Glomerular endothelial cell (primary cell): ENCODE measurements around the gene CDYL. TPM values are rescaled to one million over a fixed set of nuclear protein-coding genes. Genes with fewer than 3 reads are reported as not detected.

ENCODE experiments used
- DNase-seq: peaks from one replicate; pipeline ENCODE4 v3.0.0-alpha.2; 2011; ENCODE audit warnings: low read depth, low spot score; ENCODE audit errors: extremely low read depth
- total RNA-seq: library from RNA; depleted of rRNA; stranded (reverse); fragments of >200 nt; gene quantifications from 2 replicates; pipeline ENCODE4 v1.2.3, GENCODE V29; 2015

Gene CDYL
- total RNA-seq, 1 donor from 2014 or later: 28.9 TPM

- DNase-seq: no peak
Observed at GRCh38 chr6:4929097-4929718, 153.0 kb downstream of the CDYL start.

- no peak for DNase-seq
Observed at GRCh38 chr6:4930025-4930691, 154.0 kb downstream of the CDYL start.

- DNase-seq: no peak
Observed at GRCh38 chr6:4931530-4932227, 155.5 kb downstream of the CDYL start.

GRCh38 chr6:4932228-4932903, 156.2 kb downstream of the CDYL start:
- DNase-seq: no peak

- DNase-seq: no peak
Observed at GRCh38 chr6:4935486-4935885, 159.3 kb downstream of the CDYL start.

- no peak for DNase-seq
Observed at GRCh38 chr6:4935975-4936680, 159.9 kb downstream of the CDYL start.

- DNase-seq: no peak
Observed at GRCh38 chr6:4936681-4937041, 160.5 kb downstream of the CDYL start.

- no peak for DNase-seq
Observed at GRCh38 chr6:4937414-4937813, 161.2 kb downstream of the CDYL start.

- DNase-seq: no peak
Observed at GRCh38 chr6:4939241-4939640, 163.0 kb downstream of the CDYL start.

GRCh38 chr6:4940416-4940815, 164.2 kb downstream of the CDYL start:
- no peak for DNase-seq

- no peak for DNase-seq
Observed at GRCh38 chr6:4941782-4942672, 165.8 kb downstream of the CDYL start.

GRCh38 chr6:4942673-4943009, 166.4 kb downstream of the CDYL start:
- no peak for DNase-seq

GRCh38 chr6:4943716-4944115, 167.5 kb downstream of the CDYL start:
- no peak for DNase-seq

- no peak for DNase-seq
Observed at GRCh38 chr6:4944325-4944724, 168.1 kb downstream of the CDYL start.

- no peak for DNase-seq
Observed at GRCh38 chr6:4946521-4946920, 170.3 kb downstream of the CDYL start.

- no peak for DNase-seq
Observed at GRCh38 chr6:4947716-4948115, 171.5 kb downstream of the CDYL start.

GRCh38 chr6:4948781-4949450, 172.7 kb downstream of the CDYL start:
- DNase-seq: no peak

- DNase-seq: no peak
Observed at GRCh38 chr6:4950076-4950475, 173.9 kb downstream of the CDYL start.

- DNase-seq: no peak
Observed at GRCh38 chr6:4950836-4951533, 174.8 kb downstream of the CDYL start.
